Endothelial cell of umbilical vein (primary cell): ENCODE measurements around the gene HADH.

Source experiments
- EZH2 ChIP-seq: IDR thresholded peaks from 2 replicates; pipeline ENCODE4 v1.6.1; 2012; ENCODE audit warnings: borderline replicate concordance, low read depth, mild to moderate bottlenecking, moderate library complexity, low read length, inconsistent platforms; ENCODE audit not compliant: severe bottlenecking
- JUN ChIP-seq: IDR thresholded peaks from 2 replicates; pipeline ENCODE4 v1.6.1; 2011; ENCODE audit warnings: borderline replicate concordance, low read depth; ENCODE audit not compliant: insufficient read length, insufficient read depth
- MYC ChIP-seq: IDR thresholded peaks from one replicate; pipeline ENCODE4 v1.6.1; 2011; ENCODE audit warnings: mild to moderate bottlenecking, low read depth, low read length
- POLR2A ChIP-seq: IDR thresholded peaks from 2 replicates; pipeline ENCODE4 v1.6.1; 2012; ENCODE audit warnings: low read depth, mild to moderate bottlenecking, control low read depth, low read length
- TF ChIP-seq, protein P1 (sequence below), 2 donors: IDR thresholded peaks; 1 replicate in 1 of 2; 2 replicates in 1 of 2; pipeline ENCODE4 v1.5.1; 2011; ENCODE audit warnings: low read length in 2 of 2, mild to moderate bottlenecking in 2 of 2, moderate library complexity in 2 of 2, control low read depth in 1 of 2, inconsistent platforms in 1 of 2, low read depth in 1 of 2; ENCODE audit not compliant: insufficient read depth in 1 of 2; ENCODE audit errors: extremely low read depth in 1 of 2
- TF ChIP-seq, protein P2 (sequence below): IDR thresholded peaks from 2 replicates; pipeline ENCODE4 v1.6.1; 2011; ENCODE audit not compliant: insufficient read depth, insufficient read length

DNA sequence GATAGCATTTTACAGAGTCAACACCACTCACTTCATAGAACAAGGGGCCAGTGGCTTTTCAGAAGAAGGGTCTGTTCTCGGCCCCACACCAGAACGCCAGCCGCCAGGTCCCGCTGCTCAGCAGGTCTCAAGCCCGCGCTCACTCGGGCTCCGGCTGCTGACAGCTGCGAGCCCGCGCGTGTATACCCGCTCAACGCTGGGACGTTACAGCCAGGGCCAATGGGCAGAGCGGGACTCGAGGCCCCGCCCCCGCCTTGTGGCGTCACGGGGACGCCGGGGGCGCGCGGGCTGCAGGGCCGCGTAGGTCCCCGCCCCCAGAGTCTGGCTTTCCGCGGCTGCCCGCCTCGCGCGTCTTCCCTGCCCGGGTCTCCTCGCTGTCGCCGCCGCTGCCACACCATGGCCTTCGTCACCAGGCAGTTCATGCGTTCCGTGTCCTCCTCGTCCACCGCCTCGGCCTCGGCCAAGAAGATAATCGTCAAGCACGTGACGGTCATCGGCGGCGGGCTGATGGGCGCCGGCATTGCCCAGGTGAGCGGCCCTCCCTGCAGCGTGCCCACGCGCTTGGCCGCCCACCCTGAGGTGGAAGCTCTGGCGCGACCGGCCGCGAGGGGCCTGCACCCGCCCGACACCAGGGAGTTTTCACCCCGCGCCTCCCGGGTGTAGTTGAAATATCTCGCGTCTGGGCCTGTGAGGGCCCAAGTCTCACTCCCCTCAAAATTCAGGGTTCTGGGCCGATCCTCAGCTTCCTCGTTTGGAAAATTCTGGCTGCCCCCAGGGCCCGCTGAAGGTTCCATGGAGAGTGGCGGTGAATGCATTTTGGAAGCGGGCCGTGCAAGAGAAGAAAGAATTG lies at the start of gene HADH:
- TF ChIP-seq, protein P1, sequence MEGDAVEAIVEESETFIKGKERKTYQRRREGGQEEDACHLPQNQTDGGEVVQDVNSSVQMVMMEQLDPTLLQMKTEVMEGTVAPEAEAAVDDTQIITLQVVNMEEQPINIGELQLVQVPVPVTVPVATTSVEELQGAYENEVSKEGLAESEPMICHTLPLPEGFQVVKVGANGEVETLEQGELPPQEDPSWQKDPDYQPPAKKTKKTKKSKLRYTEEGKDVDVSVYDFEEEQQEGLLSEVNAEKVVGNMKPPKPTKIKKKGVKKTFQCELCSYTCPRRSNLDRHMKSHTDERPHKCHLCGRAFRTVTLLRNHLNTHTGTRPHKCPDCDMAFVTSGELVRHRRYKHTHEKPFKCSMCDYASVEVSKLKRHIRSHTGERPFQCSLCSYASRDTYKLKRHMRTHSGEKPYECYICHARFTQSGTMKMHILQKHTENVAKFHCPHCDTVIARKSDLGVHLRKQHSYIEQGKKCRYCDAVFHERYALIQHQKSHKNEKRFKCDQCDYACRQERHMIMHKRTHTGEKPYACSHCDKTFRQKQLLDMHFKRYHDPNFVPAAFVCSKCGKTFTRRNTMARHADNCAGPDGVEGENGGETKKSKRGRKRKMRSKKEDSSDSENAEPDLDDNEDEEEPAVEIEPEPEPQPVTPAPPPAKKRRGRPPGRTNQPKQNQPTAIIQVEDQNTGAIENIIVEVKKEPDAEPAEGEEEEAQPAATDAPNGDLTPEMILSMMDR (IDR thresholded peaks at IDR 0.05; ENCODE audit: extremely low read depth in 1 of 2, insufficient read depth in 1 of 2, low read depth in 1 of 2, low read length in 2 of 2): no peak
- TF ChIP-seq, protein P2, sequence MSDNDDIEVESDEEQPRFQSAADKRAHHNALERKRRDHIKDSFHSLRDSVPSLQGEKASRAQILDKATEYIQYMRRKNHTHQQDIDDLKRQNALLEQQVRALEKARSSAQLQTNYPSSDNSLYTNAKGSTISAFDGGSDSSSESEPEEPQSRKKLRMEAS: no peak
- TF ChIP-seq JUN: no peak
- TF ChIP-seq MYC: no peak
- TF ChIP-seq EZH2: no peak
- TF ChIP-seq POLR2A: peak; percentile 45
